NCI-H1048 (cell line): ENCODE measurements around the gene PRR15L.
"Not testable (repeated sequence)": the region's sequence is repeated elsewhere in the genome, so short reads cannot be mapped to it uniquely, and the experiment has no call there.

ENCODE experiments used
- DNase-seq: peaks from one replicate; lab custom pipeline; 2025; lab: John Stamatoyannopoulos, UW

The PRR15L gene

GRCh38 chr17:47935468-47935867, 22.2 kb downstream of the PRR15L start:
- not testable (repeated sequence) for DNase-seq

- no peak for DNase-seq
Observed at GRCh38 chr17:47934856-47935255, 22.8 kb downstream of the PRR15L start.

- no peak for DNase-seq
Observed at GRCh38 chr17:47931848-47932247, 25.8 kb downstream of the PRR15L start.

GRCh38 chr17:47929218-47930000, 28.3 kb downstream of the PRR15L start:
- DNase-seq = no peak

GRCh38 chr17:47928415-47928814, 29.3 kb downstream of the PRR15L start:
- DNase-seq = no peak

GRCh38 chr17:47927821-47928400, 29.8 kb downstream of the PRR15L start:
- DNase-seq = no peak

GRCh38 chr17:47925678-47925988, 32.0 kb downstream of the PRR15L start:
- no peak for DNase-seq

- DNase-seq = no peak
Observed at GRCh38 chr17:47924785-47925677, 32.7 kb downstream of the PRR15L start.

- not testable (repeated sequence) for DNase-seq
Observed at GRCh38 chr17:47919889-47920288, 37.8 kb downstream of the PRR15L start.

- DNase-seq = no peak
Observed at GRCh38 chr17:47918991-47919390, 38.7 kb downstream of the PRR15L start.

GRCh38 chr17:47918006-47918405, 39.7 kb downstream of the PRR15L start:
- DNase-seq = no peak

GRCh38 chr17:47917581-47917980, 40.1 kb downstream of the PRR15L start:
- DNase-seq = no peak

GRCh38 chr17:47916489-47917208, 41.0 kb downstream of the PRR15L start:
- DNase-seq = no peak

GRCh38 chr17:47915776-47916398, 41.8 kb downstream of the PRR15L start:
- DNase-seq = no peak

GRCh38 chr17:47914306-47914948, 43.3 kb downstream of the PRR15L start:
- DNase-seq = no peak

GRCh38 chr17:47913050-47913449, 44.6 kb downstream of the PRR15L start:
- no peak for DNase-seq

GRCh38 chr17:47907932-47908562, 49.6 kb downstream of the PRR15L start:
- no peak for DNase-seq

GRCh38 chr17:47906443-47906842, 51.2 kb downstream of the PRR15L start:
- no peak for DNase-seq

GRCh38 chr17:47905221-47905733, 52.4 kb downstream of the PRR15L start:
- no peak for DNase-seq

- DNase-seq = no peak
Observed at GRCh38 chr17:47902039-47902744, 55.5 kb downstream of the PRR15L start.
